Skin of body (tissue), 3 donors: ENCODE results near the gene GRIP1. TPM values are rescaled to one million over a fixed set of nuclear protein-coding genes. Genes with fewer than 3 reads are reported as not detected.
"Not testable (repeated sequence)": the region's sequence is repeated elsewhere in the genome, so short reads cannot be mapped to it uniquely, and the experiment has no call there.

ENCODE experiments used
- DNase-seq: peaks from one replicate; lab custom pipeline; 2025; lab: John Stamatoyannopoulos, UW
- small RNA-seq: library from RNA; depleted of rRNA; stranded (forward); fragments of <200 nt; gene quantifications from one replicate; pipeline ENCODE3, GENCODE V24; 2014; ENCODE audit warnings: low replicate concordance
- total RNA-seq: library from RNA; depleted of rRNA; stranded (reverse); fragments of >200 nt; gene quantifications from one replicate; pipeline ENCODE4 v1.2.3, GENCODE V29; 2014

Gene GRIP1
- total RNA-seq, 1 donor from 2014 or later = 6.4 TPM

DNA sequence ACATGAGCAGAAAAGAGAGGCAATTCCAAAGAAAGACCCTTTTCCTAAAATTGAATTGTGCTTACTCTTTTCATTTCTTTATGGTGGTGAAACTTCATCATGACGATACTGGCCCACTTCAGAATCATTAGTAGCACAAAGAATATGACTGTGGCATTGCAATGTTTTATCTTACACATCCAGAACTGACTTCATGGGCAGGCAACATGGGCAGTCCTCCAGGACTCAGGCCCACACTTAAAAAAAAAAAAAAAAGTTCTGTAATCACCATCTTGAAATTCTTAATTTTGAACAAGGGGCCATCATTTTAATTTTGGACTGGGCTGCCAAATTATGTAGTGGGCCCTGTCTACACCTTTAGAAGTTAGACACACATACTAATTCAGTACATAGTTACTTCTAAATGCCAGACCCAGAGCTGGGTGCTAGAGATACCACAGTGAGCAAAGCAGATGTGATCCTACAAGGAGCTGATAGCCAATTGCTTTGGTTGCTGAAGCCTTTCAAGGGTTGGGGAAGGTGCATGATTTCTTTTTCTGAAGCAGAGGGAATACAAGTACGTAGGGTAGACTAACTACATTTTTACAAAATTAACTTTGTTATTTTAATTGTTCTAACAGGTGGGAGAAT, 341.4 kb downstream of the GRIP1 start:
- no peak for DNase-seq

DNA sequence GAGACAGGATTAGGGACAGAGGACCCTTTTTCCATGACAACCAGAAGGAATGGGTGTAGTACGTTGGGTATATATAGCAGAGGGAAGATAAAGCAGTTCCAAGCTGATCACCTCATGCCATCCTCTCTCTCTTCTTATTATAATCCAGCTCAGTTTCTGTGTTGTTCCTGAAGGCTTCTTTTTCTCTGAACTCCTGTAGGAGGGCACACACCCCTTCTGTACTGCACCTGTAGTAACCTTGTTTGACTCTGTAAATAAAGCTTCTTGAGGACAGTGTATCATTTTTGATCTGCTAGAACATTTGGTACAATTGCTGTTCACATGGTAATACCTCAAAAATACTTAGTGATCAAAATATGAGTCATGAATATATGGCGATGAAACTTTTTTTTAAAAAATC, 343.1 kb downstream of the GRIP1 start:
- no peak for DNase-seq

DNA sequence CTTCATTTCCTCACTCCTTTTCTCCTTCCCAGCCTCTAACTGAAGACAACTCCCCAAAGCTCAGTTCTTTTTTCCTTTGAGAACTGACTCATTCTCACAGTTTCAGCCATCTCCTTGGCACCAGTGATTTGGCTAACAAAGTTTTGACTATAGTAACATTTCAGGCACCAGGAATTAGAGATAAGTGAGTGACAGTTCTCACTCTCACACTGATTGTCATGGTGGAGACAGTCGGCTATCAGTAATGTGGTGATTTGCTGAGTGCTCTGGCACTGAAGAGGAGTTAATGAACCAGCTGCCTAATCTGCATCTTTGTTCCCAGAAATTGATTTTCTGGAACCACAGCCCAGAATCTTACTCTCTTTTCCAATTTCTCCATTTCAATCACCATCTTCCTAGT, 347.1 kb downstream of the GRIP1 start:
- no peak for DNase-seq

DNA sequence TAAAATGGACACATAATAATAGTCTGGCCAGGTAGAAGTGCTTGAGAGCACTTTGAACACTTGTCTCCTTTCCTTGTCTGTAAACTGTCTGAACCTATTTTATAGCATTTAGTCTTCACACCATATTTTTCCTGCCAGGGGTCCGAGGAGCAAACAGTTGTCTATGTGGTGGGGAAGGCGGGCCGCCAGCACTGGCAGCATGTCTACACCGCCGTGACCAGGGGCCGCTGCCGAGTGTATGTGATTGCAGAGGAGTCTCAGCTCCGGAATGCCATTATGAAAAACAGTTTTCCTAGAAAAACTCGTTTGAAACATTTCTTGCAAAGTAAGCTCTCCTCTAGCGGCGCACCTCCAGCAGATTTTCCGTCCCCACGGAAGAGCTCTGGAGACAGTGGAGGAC, 347.9 kb downstream of the GRIP1 start:
- no peak for DNase-seq

DNA sequence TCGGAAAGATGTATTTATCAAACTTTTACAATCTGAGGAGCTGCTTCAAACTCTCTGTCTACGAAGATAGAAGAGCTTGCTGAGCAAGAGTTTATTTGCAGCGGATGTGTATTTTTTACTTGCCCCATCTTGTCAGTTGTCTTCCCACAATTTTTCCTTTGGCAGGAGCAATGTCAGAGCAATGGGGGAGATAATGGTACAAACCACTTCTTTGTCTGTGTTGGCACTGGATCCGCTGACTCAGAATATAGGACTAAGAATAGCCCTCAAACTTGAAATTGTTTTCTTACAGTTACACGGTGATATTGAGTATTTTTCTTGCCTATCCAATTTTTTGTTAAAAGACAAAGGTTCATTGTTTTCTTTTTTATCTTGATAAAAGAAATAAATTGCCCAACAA, 348.9 kb downstream of the GRIP1 start:
- no peak for DNase-seq

DNA sequence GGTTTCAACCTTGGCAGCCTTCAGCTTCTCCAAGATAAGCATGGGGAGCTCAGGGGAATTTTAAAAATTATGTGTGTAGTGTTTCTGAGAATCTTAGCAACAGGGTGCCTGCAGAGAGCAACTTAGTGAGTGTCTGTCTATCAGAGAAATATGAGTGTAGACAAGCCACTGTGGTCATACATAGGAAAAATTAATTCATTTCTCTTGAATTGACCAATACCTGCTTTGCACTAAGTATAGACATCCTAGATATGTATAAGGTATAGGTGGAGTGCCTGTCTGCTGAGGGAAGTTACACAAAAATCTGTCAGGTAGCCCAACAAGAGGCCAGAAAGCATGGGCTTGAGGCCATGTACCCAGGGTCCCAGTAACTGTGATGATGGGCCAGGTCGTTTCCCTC, 355.9 kb downstream of the GRIP1 start:
- DNase-seq = no peak

DNA sequence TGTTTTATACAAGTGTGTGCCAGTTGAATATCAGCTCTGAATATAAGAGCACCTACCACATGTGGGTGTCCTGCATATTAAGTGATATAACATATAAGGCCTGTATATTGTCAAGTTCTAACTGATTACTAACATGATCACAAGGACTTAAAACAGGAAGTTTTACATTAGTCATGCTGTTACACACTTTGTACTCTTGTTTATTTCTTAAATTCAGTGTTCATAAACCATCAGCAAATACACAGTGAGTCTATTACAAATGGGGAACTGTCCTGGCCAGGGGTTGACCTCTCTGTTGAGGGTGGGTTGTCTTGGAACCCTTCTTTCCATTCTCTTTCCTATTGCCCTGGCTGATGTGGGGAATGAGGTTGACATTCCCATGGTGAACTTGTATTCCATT, 357.4 kb downstream of the GRIP1 start:
- no peak for DNase-seq

DNA sequence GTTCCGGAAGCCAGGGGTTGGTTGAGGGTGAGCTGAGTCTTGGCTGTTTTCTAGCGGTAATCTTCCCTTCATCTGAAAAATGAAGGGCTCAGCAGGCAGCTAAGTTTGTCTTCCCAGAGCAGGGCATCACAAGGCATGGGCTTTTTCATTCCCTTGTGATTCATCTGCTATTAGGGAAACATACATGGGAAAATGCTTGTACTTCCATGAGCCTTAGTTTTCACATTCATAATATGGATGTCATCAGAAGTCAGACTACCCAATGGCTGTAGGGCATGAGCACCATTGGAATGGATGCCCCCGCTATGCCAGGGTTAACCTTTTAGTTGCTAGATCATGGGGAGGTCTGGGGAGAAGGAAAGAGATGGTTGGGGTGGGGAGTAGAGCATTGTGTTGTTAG, 357.9 kb downstream of the GRIP1 start:
- no peak for DNase-seq

DNA sequence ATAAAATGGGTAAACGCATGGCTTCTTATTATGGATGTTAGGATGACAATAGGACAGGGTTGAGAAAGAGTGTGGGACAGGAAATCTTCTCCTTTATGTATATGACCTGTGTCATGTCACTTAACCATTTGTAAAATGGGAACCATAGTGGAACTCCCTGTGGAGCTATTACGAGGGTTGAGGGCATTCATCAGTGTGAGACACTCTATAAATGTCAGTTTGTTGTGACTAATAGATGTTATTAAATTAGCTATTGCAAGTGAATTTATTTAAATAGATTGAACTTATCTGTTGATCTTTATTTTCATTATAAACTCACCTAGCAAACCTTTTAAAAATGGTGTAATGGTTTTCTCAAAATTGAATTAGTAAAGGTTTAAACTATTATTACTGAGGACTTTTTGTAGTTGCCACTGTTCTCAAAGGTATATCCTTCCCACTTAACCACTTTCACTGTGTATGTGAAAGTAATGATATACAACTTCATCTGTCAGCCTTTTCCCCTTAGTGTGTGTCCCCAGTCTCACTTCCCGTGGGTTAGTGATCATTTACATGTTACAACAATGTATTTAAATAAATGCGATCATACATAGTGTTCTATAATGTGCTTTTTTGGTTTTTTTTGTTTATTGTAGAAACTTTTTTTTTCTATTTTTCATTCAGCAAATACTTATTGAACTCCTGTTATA, 359.5 kb downstream of the GRIP1 start:
- no peak for DNase-seq

DNA sequence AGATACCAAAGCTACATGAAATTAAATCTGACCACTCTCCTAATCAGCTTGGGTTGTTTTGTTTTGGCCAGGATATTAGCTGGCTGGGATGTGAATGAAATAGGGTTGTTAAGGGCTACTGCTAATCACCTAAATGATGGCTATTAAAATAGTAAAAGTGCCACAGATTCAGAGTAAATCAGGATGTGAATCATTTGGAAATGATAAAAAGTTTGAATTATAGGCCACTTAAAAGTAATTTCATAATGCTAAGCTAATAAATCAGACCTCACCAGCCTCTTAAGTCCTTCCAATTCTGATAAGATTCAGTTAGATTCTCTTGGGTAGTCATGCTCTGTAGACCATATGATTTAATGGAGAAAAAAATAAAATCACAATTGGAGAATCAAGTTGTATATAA, 364.6 kb downstream of the GRIP1 start:
- no peak for DNase-seq

DNA sequence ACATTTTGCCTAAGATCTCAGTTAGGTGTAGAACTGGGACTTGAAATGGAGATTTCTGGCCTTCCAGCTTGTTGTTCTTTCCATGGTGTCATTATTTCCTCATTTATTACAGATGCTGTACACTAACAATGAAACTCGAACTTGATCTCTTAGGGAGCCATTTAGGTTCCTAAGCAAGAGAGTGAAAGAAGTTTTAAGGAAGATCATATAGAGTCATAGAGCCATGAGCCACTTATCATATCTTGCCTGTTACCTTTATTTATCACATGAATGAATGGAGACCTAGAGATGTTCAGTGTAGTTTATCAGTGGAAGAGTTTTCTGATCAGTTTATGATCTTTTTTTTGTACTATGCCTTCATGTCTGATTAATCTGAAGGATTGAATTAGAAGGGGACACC, 366.7 kb downstream of the GRIP1 start:
- DNase-seq = no peak

DNA sequence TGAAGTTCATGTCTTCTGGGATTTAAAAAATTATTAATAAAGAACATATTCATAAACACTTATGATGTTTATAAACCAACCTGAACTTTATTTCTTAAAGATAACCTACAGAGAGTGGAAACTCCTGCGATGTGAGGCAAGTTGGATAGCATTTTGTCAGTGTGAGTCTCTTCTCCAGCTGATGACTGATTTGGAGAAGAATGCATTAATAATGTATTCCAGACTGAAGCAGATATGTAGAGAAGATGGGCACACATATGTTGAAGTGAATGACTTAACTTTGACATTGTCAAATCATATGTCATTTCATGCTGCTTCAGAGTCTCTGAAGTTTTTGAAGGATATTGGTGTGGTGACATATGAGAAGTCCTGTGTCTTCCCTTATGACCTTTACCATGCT, 369.3 kb downstream of the GRIP1 start:
- DNase-seq = peak; percentile 21

DNA sequence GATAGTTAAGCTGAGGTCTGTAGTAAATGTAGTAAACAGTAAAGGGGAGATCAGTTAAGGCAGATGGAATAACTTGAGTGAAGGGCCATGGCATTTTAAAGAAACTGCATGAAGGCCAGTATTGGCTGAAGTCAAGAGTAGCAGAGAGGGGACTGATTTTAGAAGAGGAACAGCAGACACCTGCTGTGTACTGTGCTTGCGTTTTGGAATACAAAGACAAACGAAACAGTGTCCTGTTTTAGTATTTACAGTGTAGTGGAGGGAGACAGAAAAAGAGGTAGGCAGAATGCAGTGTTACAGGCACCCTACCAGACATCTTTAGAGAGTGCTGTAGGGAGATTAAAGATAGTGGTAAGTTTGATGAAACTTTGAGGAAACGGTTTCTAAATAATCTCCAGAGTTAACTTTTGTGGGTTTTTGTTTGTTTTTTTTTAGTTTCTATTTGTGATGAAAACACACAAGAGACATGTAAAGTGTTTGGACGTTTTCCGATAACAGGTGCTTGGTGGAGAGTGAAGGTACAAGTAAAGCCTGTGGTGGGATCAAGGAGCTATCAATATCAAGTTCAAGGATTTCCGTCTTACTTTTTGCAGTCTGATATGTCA, 374.5 kb downstream of the GRIP1 start:
- no peak for DNase-seq

DNA sequence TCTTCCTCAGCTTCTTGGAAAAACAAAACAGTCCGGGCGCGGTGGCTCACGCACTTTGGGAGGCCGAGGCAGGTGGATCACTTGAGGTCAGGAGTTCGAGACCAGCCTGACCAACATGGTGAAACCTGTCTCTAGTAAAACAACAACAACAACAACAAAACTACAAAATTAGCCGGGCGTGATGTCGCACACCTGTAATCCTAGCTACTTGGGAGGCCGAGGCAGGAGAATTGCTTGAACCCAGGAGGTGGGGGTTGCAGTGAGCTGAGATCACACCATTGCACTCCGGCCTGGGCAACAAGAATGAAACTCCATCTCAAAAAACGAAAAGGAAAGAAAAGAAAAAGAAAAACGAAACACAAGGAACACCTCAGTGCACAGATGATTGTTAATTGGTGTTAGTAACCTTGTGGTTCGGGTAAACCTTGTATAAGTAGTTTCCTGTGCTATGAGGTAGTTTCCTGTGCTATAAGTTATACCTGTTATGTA, 375.5 kb downstream of the GRIP1 start:
- DNase-seq = not testable (repeated sequence)

DNA sequence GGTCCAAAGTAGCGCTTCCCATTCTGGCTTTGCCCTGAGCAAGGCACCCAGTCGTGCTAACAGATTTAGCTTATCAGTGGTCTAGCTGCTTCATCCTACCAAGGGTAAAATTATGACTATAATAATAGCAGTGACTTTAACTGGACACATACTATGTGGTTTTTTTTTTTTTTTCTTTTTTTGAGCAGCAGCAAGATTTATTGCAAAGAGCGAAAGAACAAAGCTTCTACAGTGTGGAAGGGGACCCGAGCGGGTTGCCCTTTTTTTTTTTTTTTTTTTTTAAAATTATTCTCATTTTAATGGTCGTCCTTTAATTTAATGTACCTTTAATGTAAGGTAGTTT, 376.1 kb downstream of the GRIP1 start:
- peak; percentile 56 for DNase-seq

DNA sequence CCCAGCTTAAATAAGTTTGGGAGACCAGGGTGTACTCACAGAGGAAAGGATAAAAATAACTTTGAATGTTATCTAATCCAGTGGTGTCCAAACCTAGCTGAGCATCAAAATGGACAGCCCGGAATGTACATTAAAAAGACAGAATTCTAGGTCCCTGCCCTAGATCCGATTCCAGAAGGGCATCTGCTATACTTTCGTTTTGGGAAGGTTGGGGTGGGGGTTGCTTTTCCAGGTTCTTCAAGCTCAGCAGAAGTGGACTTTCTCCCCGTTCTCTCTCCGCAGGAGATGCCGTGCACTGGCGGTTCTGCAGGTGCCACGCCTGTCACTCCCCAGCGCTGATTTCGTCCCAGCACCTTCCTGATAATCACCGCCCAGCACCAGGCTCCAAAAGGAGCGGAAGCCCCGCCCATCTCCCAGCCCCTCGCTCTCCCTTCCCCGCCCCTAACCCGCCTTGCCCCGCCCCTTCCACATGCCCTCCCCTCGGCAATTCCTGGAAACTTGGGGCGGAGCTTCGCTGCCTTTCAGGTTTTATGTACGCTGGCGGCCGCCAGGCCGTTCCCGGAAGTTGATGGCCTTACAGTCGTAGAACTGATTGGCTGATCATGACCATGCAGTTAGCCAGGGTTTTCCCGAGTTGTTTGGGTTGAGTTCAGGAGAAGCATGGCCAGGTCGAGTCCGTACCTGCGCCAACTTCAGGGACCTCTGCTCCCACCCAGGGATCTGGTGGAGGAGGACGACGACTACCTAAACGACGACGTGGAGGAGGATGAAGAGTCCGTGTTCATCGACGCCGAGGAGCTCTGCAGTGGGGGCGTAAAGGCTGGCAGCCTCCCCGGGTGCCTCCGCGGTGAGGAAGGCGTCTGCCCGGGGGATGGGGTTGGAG, 376.7 kb downstream of the GRIP1 start, which contains the start of gene HELB:
Gene HELB, plus strand, starts transcription at position 550 of the 883 bp plus-strand sequence. Its CDS starts 111 bp downstream, at position 661.
- peak; percentile 96 for DNase-seq

DNA sequence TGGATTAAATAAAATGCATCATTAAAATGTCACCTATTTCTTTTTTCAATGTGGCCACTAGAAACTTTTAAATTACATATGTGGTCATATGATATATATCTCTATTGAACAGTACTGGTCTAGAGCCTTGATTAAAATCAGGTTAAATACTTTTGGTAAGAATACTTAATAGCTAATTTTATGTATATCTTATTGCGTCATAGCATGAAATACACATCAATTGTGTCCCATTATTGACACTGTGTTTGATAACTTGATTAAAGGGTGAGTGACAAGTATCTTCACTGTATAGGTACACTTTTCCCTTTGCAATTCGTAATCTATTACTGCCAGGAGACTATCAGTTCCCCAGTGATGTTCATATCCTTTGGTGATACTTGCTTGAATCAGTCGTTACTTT, 381.0 kb downstream of the GRIP1 start:
- no peak for DNase-seq

Small RNAs within 50 kb of the gene (small RNA-seq; reads per million reads assigned to genes)
- not detected for gene OSBPL9P5
